HCT116 (cell line): Measurements from ENCODE around the gene WASHC3. TPM values are rescaled to one million over a fixed set of nuclear protein-coding genes. Genes with fewer than 3 reads are reported as not detected.

Source experiments
- ATAC-seq: fragments of 200-7000 bp; cut with Tn5 transposase; 2 replicates; pipeline ENCODE4 v1.9.1; 2020; ENCODE audit warnings: mild to moderate bottlenecking, moderate library complexity
- BruUV-seq: library from RNA; stranded (reverse); fragments of 400-500 nt; replicated peaks from 2 replicates; lab custom pipeline; 2021; lab: Mats Ljungman, UMichigan
- CTCF ChIA-PET: fragments of 300-600 bp; sonication (Branson Sonifier 250); formaldehyde crosslinking; loops from one replicate; lab custom pipeline; 2021; ENCODE audit warnings: antibody characterized with exemption; lab: Charles Lee
- POLR2A ChIA-PET: fragments of 300-600, 350-600 bp; sonication (Branson Sonifier 250); formaldehyde crosslinking; loops from one replicate; lab custom pipeline; 2021; ENCODE audit warnings: antibody characterized with exemption; lab: Charles Lee
- RAD21 ChIA-PET, 2 experiments: fragments of 300-600 bp; sonication (Branson Sonifier 250); formaldehyde crosslinking; loops; one replicate each; lab custom pipeline; 2023; ENCODE audit warnings: low total read pairs in 2 of 2; ENCODE audit not compliant: uncharacterized antibody in 2 of 2, unreplicated experiment in 2 of 2, low non-redundant PET in 1 of 2; lab: Charles Lee
- DNase-seq: peaks from one replicate; pipeline ENCODE4 v3.0.0-alpha.2; 2010; ENCODE audit warnings: low read depth, low spot score
- H2AFZ ChIP-seq: fragments of 200-600 bp; shearing (Covaris generic), sonication (generic); 2 replicates; pipeline ENCODE4 v1.6.1; 2017; ENCODE audit warnings: low read depth, mixed run types, mixed read lengths, antibody characterized with exemption, low read length; ENCODE audit not compliant: poor library complexity, severe bottlenecking
- H3K27ac ChIP-seq: 2 replicates; pipeline ENCODE4 v1.5.1; 2012; ENCODE audit warnings: low read depth, low read length
- H3K27me3 ChIP-seq: fragments of 200-600 bp; sonication (generic); 2 replicates; pipeline ENCODE4 v1.6.1; 2016; ENCODE audit warnings: mixed run types, low read length, mixed read lengths; ENCODE audit not compliant: insufficient read depth
- H3K36me3 ChIP-seq, 2 experiments: fragments of 200-500 bp in 1 of 2; fragments of 200-600 bp in 1 of 2; sonication (Bioruptor generic) in 1 of 2; sonication (generic) in 1 of 2; 2 replicates each; pipeline versions ENCODE4 v1.5.1 to v1.6.1; 2014 to 2016; ENCODE audit warnings: low read length in 2 of 2, inconsistent platforms in 1 of 2, mixed read lengths in 1 of 2, mixed run types in 1 of 2; ENCODE audit not compliant: insufficient read depth in 2 of 2, control insufficient read depth in 1 of 2
- H3K4me1 ChIP-seq, 2 experiments: fragments of 200-600 bp in 1 of 2; sonication (generic) in 1 of 2; 2 replicates each; pipeline versions ENCODE4 v1.5.1 to v1.6.1; 2012 to 2017; ENCODE audit warnings: low read length in 2 of 2, inconsistent platforms in 1 of 2, mild to moderate bottlenecking in 1 of 2, mixed read lengths in 1 of 2, mixed run types in 1 of 2, moderate library complexity in 1 of 2; ENCODE audit not compliant: insufficient read depth in 2 of 2, control insufficient read depth in 1 of 2
- H3K4me2 ChIP-seq: fragments of 200-600 bp; sonication (generic); 2 replicates; pipeline ENCODE4 v1.6.1; 2017; ENCODE audit warnings: mixed run types, low read length, mixed read lengths
- H3K4me3 ChIP-seq, 2 experiments: fragments of 200-600 bp in 1 of 2; sonication (generic) in 1 of 2; replicated peaks in 1 of 2; 2 replicates each; pipeline ENCODE4 v1.5.1; 2011 to 2016; ENCODE audit warnings: low read length in 2 of 2, control low read depth in 1 of 2, low read depth in 1 of 2, mild to moderate bottlenecking in 1 of 2, mixed read lengths in 1 of 2, mixed run types in 1 of 2
- H3K79me2 ChIP-seq: fragments of 200-600 bp; sonication (generic); 2 replicates; pipeline ENCODE4 v1.6.1; 2017; ENCODE audit warnings: mild to moderate bottlenecking, mixed run types, low read length, moderate library complexity, mixed read lengths; ENCODE audit not compliant: insufficient read depth
- H3K9ac ChIP-seq: fragments of 200-600 bp; sonication (generic); 2 replicates; pipeline ENCODE4 v1.6.1; 2016; ENCODE audit warnings: low read length, mixed read lengths
- H3K9me2 ChIP-seq: fragments of 200-600 bp; sonication (generic), shearing (Covaris generic); 2 replicates; pipeline ENCODE4 v1.6.1; 2017; ENCODE audit warnings: mixed run types, mild to moderate bottlenecking, moderate library complexity; ENCODE audit not compliant: insufficient read depth
- H3K9me3 ChIP-seq, 2 experiments: fragments of 200-500 bp in 1 of 2; fragments of 200-600 bp in 1 of 2; sonication (Bioruptor generic) in 1 of 2; sonication (generic) in 1 of 2; 2 replicates each; pipeline ENCODE4 v1.6.1; 2014 to 2017; ENCODE audit warnings: low read length in 2 of 2, mixed read lengths in 2 of 2, inconsistent platforms in 1 of 2, low read depth in 1 of 2, mild to moderate bottlenecking in 1 of 2, mixed run types in 1 of 2, moderate library complexity in 1 of 2; ENCODE audit not compliant: control insufficient read depth in 1 of 2, insufficient read depth in 1 of 2
- H4K20me1 ChIP-seq: fragments of 200-600 bp; sonication (generic), shearing (Covaris generic); 2 replicates; pipeline ENCODE4 v1.6.1; 2017; ENCODE audit warnings: mixed run types, mild to moderate bottlenecking, moderate library complexity; ENCODE audit not compliant: insufficient read depth
- CBX3 ChIP-seq: IDR thresholded peaks from 2 replicates; pipeline ENCODE4 v1.6.1; 2012; ENCODE audit warnings: low read depth
- CTCF ChIP-seq, 3 experiments: fragments of 200-600 bp in 1 of 3; sonication (generic) in 1 of 3; IDR thresholded peaks in 2 of 3; conservative IDR thresholded peaks in 1 of 3; 2 replicates each; pipeline ENCODE4 v1.5.1; 2012 to 2017; ENCODE audit warnings: low read depth in 2 of 3, low read length in 2 of 3, antibody characterized with exemption in 1 of 3, borderline replicate concordance in 1 of 3, control low read depth in 1 of 3, mild to moderate bottlenecking in 1 of 3, mixed read lengths in 1 of 3, mixed run types in 1 of 3, moderate library complexity in 1 of 3; ENCODE audit not compliant: insufficient read depth in 1 of 3
- ELF1 ChIP-seq: IDR thresholded peaks from 2 replicates; pipeline ENCODE4 v1.6.1; 2012; ENCODE audit warnings: low read depth, borderline replicate concordance
- EZH2phosphoT487 ChIP-seq: fragments of 200-600 bp; IDR thresholded peaks from 2 replicates; pipeline ENCODE4 v1.6.1; 2018; ENCODE audit warnings: antibody characterized with exemption, borderline replicate concordance
- FOSL1 ChIP-seq: IDR thresholded peaks from 2 replicates; pipeline ENCODE4 v1.6.1; 2012; ENCODE audit warnings: low read depth
- MAX ChIP-seq: IDR thresholded peaks from 2 replicates; pipeline ENCODE4 v1.6.1; 2012
- RAD21 ChIP-seq: IDR thresholded peaks from 2 replicates; pipeline ENCODE4 v1.6.1; 2012; ENCODE audit warnings: low read depth, mild to moderate bottlenecking
- REST ChIP-seq: IDR thresholded peaks from 2 replicates; pipeline ENCODE4 v1.6.1; 2012; ENCODE audit warnings: low read depth
- TCF7L2 ChIP-seq: IDR thresholded peaks from 2 replicates; pipeline ENCODE4 v1.7.0; 2011; ENCODE audit warnings: borderline replicate concordance, inconsistent platforms; ENCODE audit not compliant: insufficient read depth, insufficient read length; ENCODE audit errors: extremely low read depth
- intact Hi-C: fragments of 100-400 bp; cut with micrococcal nuclease; formaldehyde crosslinking; loops from 2 replicates; pipeline ENCODE4 v1.10.0; 2022
- total RNA-seq: library from RNA; stranded (reverse); gene quantifications from one replicate; pipeline ENCODE4 v1.2.1, GENCODE V29; 2021; ENCODE audit not compliant: unreplicated experiment

WASHC3 gene
- total RNA-seq, 1 experiment from 2014 or later = 15.6 TPM

- CTCF ChIA-PET = interaction anchor here (0.6 kb wide), 1 partner anchor 59 kb away, joined by 5 read pairs; no protein-coding TSS in a partner anchor
Observed at GRCh38 chr12:101966496-101966895, 95.3 kb downstream of the WASHC3 start.

More at GRCh38 chr12:101966496-101966895, 95.3 kb downstream of the WASHC3 start:
- no peak for ATAC-seq
- ChIA-PET POLR2A (no interaction called here), RAD21 (no interaction called here)
- Histone ChIP-seq H3K79me2 (no peaks in the 10 kb centered on the region), H3K4me1 (no peaks in the 10 kb centered on the region), H3K27me3 (no peaks in the 10 kb centered on the region), H3K9me2 (no peaks in the 10 kb centered on the region), H3K36me3 (no peaks in the 10 kb centered on the region), H3K27ac (no peak overlapping the region), H4K20me1 (no peaks in the 10 kb centered on the region), H3K9me3 (no peaks in the 10 kb centered on the region), H2AFZ (no peak overlapping the region), H3K4me2 (no peak overlapping the region), H3K9ac (no peak overlapping the region), H3K4me3 (no peak overlapping the region)
- intact Hi-C loops = no loop called here
- BruUV-seq = no TSS peak
- DNase-seq = no peak
- TF ChIP-seq EZH2phosphoT487 (no peak), REST (no peak), TCF7L2 (no peak), FOSL1 (no peak), CBX3 (no peak), ELF1 (no peak), MAX (no peak), CTCF (IDR thresholded peaks at IDR 0.05 in 2 of 3, conservative IDR thresholded peaks at IDR 0.05 in 1 of 3; ENCODE audit: borderline replicate concordance in 1 of 3, insufficient read depth in 1 of 3, low read depth in 2 of 3, low read length in 2 of 3) (no peak), RAD21 (no peak)
